K562 (cell line): Measurements from ENCODE around the gene KRT16. TPM values are rescaled to one million over a fixed set of nuclear protein-coding genes. Genes with fewer than 3 reads are reported as not detected.

Experiments
- ATAC-seq: fragments of 200-7000 bp; cut with Tn5 transposase; 3 replicates; pipeline ENCODE4 v1.9.1; 2020; ENCODE audit warnings: moderate library complexity
- BruUV-seq: library from RNA; stranded (reverse); fragments of 400-500 nt; replicated peaks from 2 replicates; lab custom pipeline; 2021; lab: Mats Ljungman, UMichigan
- CTCF ChIA-PET: fragments of 300-600 bp; formaldehyde crosslinking; extraction: SDS; loops from one replicate; lab custom pipeline; 2021; ENCODE audit warnings: low intra/inter-chr PET ratio; lab: Yijun Ruan, JAX
- POLR2A ChIA-PET: fragments of 300-600, 350-650 bp; sonication (Branson Sonifier 250); formaldehyde crosslinking; extraction: SDS; loops from one replicate; lab custom pipeline; 2021; ENCODE audit warnings: antibody characterized with exemption, inconsistent platforms; lab: Yijun Ruan, JAX
- DNase-seq, 4 experiments: peaks; one replicate each; pipeline versions ENCODE4 v3.0.0 to v3.0.0-alpha.2; 2011 to 2018; ENCODE audit warnings: low spot score in 3 of 4, mixed read lengths in 3 of 4; ENCODE audit errors: extremely low read depth in 1 of 4
- FAIRE-seq: peaks from 2 replicates; lab custom pipeline; 2011; peaks lifted over from hg19 to GRCh38; lab: Jason Lieb, UNC
- H2AFZ ChIP-seq: 2 replicates; pipeline ENCODE4 v1.6.0; 2011; ENCODE audit warnings: low read depth, low read length, control low read depth, inconsistent platforms
- H3K27ac ChIP-seq: fragments of 200-600 bp; 3 replicates; pipeline ENCODE4 v1.8.0; 2011; ENCODE audit warnings: low read depth, mild to moderate bottlenecking, control low read depth, inconsistent platforms, low read length, moderate library complexity, mixed read lengths; ENCODE audit errors: extremely low read depth
- H3K27me3 ChIP-seq, 2 experiments: fragments of 300-600 bp in 1 of 2; 2 replicates in 1 of 2; 3 replicates in 1 of 2; pipeline versions ENCODE4 v1.6.0 to v1.8.0; 2011; ENCODE audit warnings: inconsistent platforms in 2 of 2, low read length in 2 of 2, mild to moderate bottlenecking in 1 of 2, mixed read lengths in 1 of 2, moderate library complexity in 1 of 2; ENCODE audit not compliant: control insufficient read depth in 2 of 2, insufficient read depth in 2 of 2
- H3K36me3 ChIP-seq: fragments of 300-600 bp; 3 replicates; pipeline ENCODE4 v1.8.0; 2011; ENCODE audit warnings: mild to moderate bottlenecking, low read length, inconsistent platforms; ENCODE audit not compliant: control insufficient read depth, insufficient read depth
- H3K4me1 ChIP-seq, 2 experiments: fragments of 200-600 bp in 1 of 2; replicated peaks in 1 of 2; 2 replicates in 1 of 2; 3 replicates in 1 of 2; pipeline versions ENCODE4 v1.5.1 to v1.8.0; 2011; ENCODE audit warnings: inconsistent platforms in 2 of 2, low read length in 2 of 2, mild to moderate bottlenecking in 1 of 2, mixed read lengths in 1 of 2, moderate library complexity in 1 of 2; ENCODE audit not compliant: control insufficient read depth in 2 of 2, insufficient read depth in 2 of 2
- H3K4me2 ChIP-seq: 2 replicates; pipeline ENCODE4 v1.6.1; 2011; ENCODE audit warnings: low read length, control low read depth, inconsistent platforms, mixed read lengths; ENCODE audit not compliant: insufficient read depth
- H3K4me3 ChIP-seq: fragments of 200-600 bp; sonication (generic), shearing (Covaris generic); 2 replicates; pipeline ENCODE4 v1.5.1; 2016; ENCODE audit warnings: control low read depth, inconsistent platforms
- H3K79me2 ChIP-seq: fragments of 200-600 bp; 3 replicates; pipeline ENCODE4 v1.8.0; 2011; ENCODE audit warnings: low read length, inconsistent platforms; ENCODE audit not compliant: control insufficient read depth, insufficient read depth
- H3K9ac ChIP-seq, 2 experiments: 2 replicates each; pipeline versions ENCODE4 v1.6.0 to v1.6.1; 2011; ENCODE audit warnings: low read depth in 2 of 2, low read length in 2 of 2, control low read depth in 1 of 2, inconsistent platforms in 1 of 2, mild to moderate bottlenecking in 1 of 2, mixed read lengths in 1 of 2; ENCODE audit not compliant: insufficient read depth in 1 of 2
- H3K9me1 ChIP-seq: one replicate; pipeline ENCODE4 v1.6.0; 2011; ENCODE audit warnings: inconsistent platforms, mild to moderate bottlenecking, low read length, moderate library complexity; ENCODE audit not compliant: control insufficient read depth, insufficient read depth
- H3K9me3 ChIP-seq: replicated peaks from 2 replicates; pipeline ENCODE4 v1.5.1; 2011; ENCODE audit warnings: low read depth, low read length, inconsistent platforms; ENCODE audit not compliant: control insufficient read depth, insufficient read depth
- H4K20me1 ChIP-seq: replicated peaks from 2 replicates; pipeline ENCODE4 v1.6.1; 2011; ENCODE audit warnings: low read length, inconsistent platforms, mixed read lengths; ENCODE audit not compliant: control insufficient read depth, insufficient read depth
- FIP1L1 ChIP-seq: fragments of 200-400 bp; formaldehyde crosslinking; IDR thresholded peaks from 2 replicates; pipeline ENCODE4 v1.6.1; 2018; ENCODE audit warnings: mild to moderate bottlenecking, low read depth, low read length; ENCODE audit not compliant: poor library complexity, severe bottlenecking
- HMBOX1 ChIP-seq: sonication (generic); IDR thresholded peaks from 2 replicates; pipeline ENCODE4 v1.6.1; 2016
- MCM7 ChIP-seq, 2 experiments: fragments of 450-650 bp; IDR thresholded peaks; 2 replicates each; pipeline ENCODE4 v1.6.1; 2016 to 2018
- PRPF4 ChIP-seq: fragments of 200-400 bp; formaldehyde crosslinking; IDR thresholded peaks from one replicate; pipeline ENCODE4 v1.6.1; 2017; ENCODE audit warnings: low read length, low read depth, mild to moderate bottlenecking; ENCODE audit not compliant: insufficient read depth, poor library complexity, severe bottlenecking
- WHSC1 ChIP-seq: IDR thresholded peaks from one replicate; pipeline ENCODE4 v1.6.1; 2012; ENCODE audit warnings: low read length, control low read depth, inconsistent platforms
- ZNF507 ChIP-seq: conservative IDR thresholded peaks from 2 replicates; pipeline ENCODE4 v1.6.1; 2017; ENCODE audit warnings: missing genetic modification characterization, missing compliant biosample characterization
- ZNF644 ChIP-seq: fragments of 200-800 bp; sonication (Bioruptor generic); IDR thresholded peaks from 2 replicates; pipeline ENCODE4 v1.6.1; 2016; ENCODE audit warnings: low read depth, missing genetic modification characterization, missing compliant biosample characterization
- ZNF699 ChIP-seq: fragments of 250-450 bp; sonication (Bioruptor Pico); IDR thresholded peaks from 2 replicates; pipeline ENCODE4 v1.8.0; 2021; ENCODE audit warnings: mild to moderate bottlenecking, moderate library complexity; ENCODE audit not compliant: insufficient replicate concordance
- WGBS: fragments of 100-300 bp; shearing (Covaris generic); methylation state at CpG from one replicate; pipeline ENCODE4 v1.1.6; 2016; ENCODE audit warnings: low coverage, mixed read lengths; ENCODE audit not compliant: insufficient coverage; ENCODE audit errors: missing lambda C conversion rate; 5-methylcytosine and 5-hydroxymethylcytosine counted together
- in situ Hi-C: fragments of 300-500 bp; cut with MboI; formaldehyde crosslinking; loops from 4 replicates; pipeline ENCODE4 v1.15.0; 2018; ENCODE audit warnings: inconsistent platforms, mixed read lengths
- intact Hi-C: fragments of 100-400 bp; cut with micrococcal nuclease; formaldehyde crosslinking; loops from 2 replicates; pipeline ENCODE4 v1.14.2; 2022
- polyA plus RNA-seq, 8 experiments: library from polyadenylated mRNA; depleted of rRNA in 4 of 8; stranded (reverse) in 5 of 8; unstranded in 3 of 8; fragments of >200 nt; fragmentation: Nextera tagmentation in 2 of 8; fragmentation: Illumina TruSeq in 1 of 8; extraction: Ambion mirVana in 2 of 8; extraction: Trizol in 1 of 8; gene quantifications; 2 replicates each; pipeline versions ENCODE4 v1.2.1 to v1.2.3, GENCODE V29; 2011 to 2014; ENCODE audit warnings: inconsistent platforms in 1 of 8, missing spikeins in 1 of 8
- total RNA-seq, 7 experiments: library from RNA; depleted of rRNA in 6 of 7; stranded (reverse); fragments of >200 nt in 6 of 7; fragmentation: Illumina TruSeq in 2 of 7; extraction: Trizol in 2 of 7; gene quantifications; 2 replicates each; pipeline versions ENCODE4 v1.2.1 to v1.2.3, GENCODE V29; 2011 to 2021; ENCODE audit warnings: low replicate concordance in 1 of 7
- TF ChIP-seq, protein P1 (sequence below): IDR thresholded peaks from 3 replicates; pipeline ENCODE4 v1.6.1; 2011; ENCODE audit warnings: borderline replicate concordance, mild to moderate bottlenecking; ENCODE audit not compliant: insufficient read length, insufficient read depth

KRT16 gene
- total and polyA plus RNA-seq, 9 of the 15 experiments (the other 6 are each of a cell fraction or from before 2014, with no cell fraction given) = 0.04 TPM; not detected in 8

DNA sequence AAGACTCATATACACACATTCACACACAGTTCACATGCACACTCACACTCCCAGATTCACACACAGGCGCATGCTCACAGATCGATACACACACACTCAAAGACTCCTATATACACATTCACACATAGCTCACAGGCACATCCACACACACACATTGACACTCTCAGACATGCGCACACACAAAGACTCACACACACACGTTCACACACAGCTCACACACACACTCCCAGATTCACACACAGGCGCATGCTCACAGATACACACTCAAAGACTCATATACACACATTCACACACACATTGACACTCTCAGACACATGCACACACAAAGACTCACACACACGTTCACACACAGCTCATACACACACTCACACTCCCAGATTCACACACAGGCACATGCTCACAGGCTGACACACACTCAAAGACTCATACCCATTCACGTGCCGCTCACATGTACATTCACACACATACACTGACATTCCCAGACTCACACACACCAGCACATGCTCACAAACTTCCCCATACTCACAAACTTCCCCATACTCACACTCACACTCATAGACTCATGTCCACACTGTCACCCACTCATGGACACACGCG, 37.5 kb upstream of the KRT16 start:
- in situ Hi-C loops = loop anchor here (25.0 kb wide), 1 partner anchor 1038 kb away; no protein-coding TSS in a partner anchor
- H3K4me1 ChIP-seq = peaks cover 20 to 39% of the 10 kb centered on the region in 2 experiments; a peak in 4 of 5 replicates
- WGBS = 58% methylated on average over 10 of the region's 10 CpGs

More for the DNA sequence above, 37.5 kb upstream of the KRT16 start:
- ChIA-PET CTCF (interaction anchor here (0.5 to 4.8 kb wide), 3 partner anchors 11 to 101 kb away, joined by 3 to 87 read pairs (median 80); no protein-coding TSS in a partner anchor), POLR2A (interaction anchor here (0.6 kb wide), 1 partner anchor 241 kb away, joined by 4 read pairs; no protein-coding TSS in a partner anchor)
- Histone ChIP-seq H3K9me1 (no peaks in the 10 kb centered on the region), H3K9ac (no peak overlapping the region), H3K27ac (no peak overlapping the region), H3K36me3 (no peaks in the 10 kb centered on the region), H3K79me2 (no peaks in the 10 kb centered on the region), H3K27me3 (peaks cover 0 to 15% of the 10 kb centered on the region in 2 experiments; a peak in 2 of 5 replicates), H3K4me3 (no peak overlapping the region), H2AFZ (no peak overlapping the region), H3K4me2 (no peak overlapping the region), H4K20me1 (0 out of 2 replicates have a peak, but pooled peaks cover 3% of the 10 kb centered on the region), H3K9me3 (no peaks in the 10 kb centered on the region)
- DNase-seq (no peak), FAIRE-seq (peak; percentile 69), ATAC-seq (no peak)
- BruUV-seq = no TSS peak
- intact Hi-C loops = loop anchor here (5.0 kb wide), 1 partner anchor 743 kb away; no protein-coding TSS in a partner anchor
- TF ChIP-seq ZNF699 (CRISPR knock-in tag) = no peak
- no peak for TF ChIP-seq WHSC1
- no peak for TF ChIP-seq ZNF507 (tag)
- no peak for TF ChIP-seq MCM7 (IDR thresholded peaks at IDR 0.05)
- TF ChIP-seq FIP1L1 = no peak
- no peak for TF ChIP-seq PRPF4
- no peak for TF ChIP-seq HMBOX1
- no peak for TF ChIP-seq ZNF644 (tag)
- TF ChIP-seq, protein P1, sequence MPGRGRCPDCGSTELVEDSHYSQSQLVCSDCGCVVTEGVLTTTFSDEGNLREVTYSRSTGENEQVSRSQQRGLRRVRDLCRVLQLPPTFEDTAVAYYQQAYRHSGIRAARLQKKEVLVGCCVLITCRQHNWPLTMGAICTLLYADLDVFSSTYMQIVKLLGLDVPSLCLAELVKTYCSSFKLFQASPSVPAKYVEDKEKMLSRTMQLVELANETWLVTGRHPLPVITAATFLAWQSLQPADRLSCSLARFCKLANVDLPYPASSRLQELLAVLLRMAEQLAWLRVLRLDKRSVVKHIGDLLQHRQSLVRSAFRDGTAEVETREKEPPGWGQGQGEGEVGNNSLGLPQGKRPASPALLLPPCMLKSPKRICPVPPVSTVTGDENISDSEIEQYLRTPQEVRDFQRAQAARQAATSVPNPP = no peak
